Measurements from ENCODE around the gene CDH11.

GRCh38 chr16:65126845-65127624 lies 5.2 kb upstream of the CDH11 start:
- no peak for TF ChIP-seq SUZ12 (IDR thresholded peaks at IDR 0.05; ENCODE audit: extremely low read depth, insufficient read depth, insufficient read length)
- no peak for TF ChIP-seq YY1 (IDR thresholded peaks at IDR 0.05; ENCODE audit: insufficient read depth, insufficient read length)
- no peak for TF ChIP-seq ZNF274 (IDR thresholded peaks at IDR 0.05; ENCODE audit: low read depth, low read length)

All from NT2/D1 (cell line).